ENCODE measurements around the gene INPP5B. TPM values are rescaled to one million over a fixed set of nuclear protein-coding genes. Genes with fewer than 3 reads are reported as not detected.
A peak's percentile ranks its signal among the peaks of the same experiment; 100 is the strongest.

Gene INPP5B
- total and polyA plus RNA-seq, 9 of the 15 experiments (the other 6 are each of a cell fraction or from before 2014, with no cell fraction given) = 14.1 to 28.7 (median 20.9) TPM

DNA sequence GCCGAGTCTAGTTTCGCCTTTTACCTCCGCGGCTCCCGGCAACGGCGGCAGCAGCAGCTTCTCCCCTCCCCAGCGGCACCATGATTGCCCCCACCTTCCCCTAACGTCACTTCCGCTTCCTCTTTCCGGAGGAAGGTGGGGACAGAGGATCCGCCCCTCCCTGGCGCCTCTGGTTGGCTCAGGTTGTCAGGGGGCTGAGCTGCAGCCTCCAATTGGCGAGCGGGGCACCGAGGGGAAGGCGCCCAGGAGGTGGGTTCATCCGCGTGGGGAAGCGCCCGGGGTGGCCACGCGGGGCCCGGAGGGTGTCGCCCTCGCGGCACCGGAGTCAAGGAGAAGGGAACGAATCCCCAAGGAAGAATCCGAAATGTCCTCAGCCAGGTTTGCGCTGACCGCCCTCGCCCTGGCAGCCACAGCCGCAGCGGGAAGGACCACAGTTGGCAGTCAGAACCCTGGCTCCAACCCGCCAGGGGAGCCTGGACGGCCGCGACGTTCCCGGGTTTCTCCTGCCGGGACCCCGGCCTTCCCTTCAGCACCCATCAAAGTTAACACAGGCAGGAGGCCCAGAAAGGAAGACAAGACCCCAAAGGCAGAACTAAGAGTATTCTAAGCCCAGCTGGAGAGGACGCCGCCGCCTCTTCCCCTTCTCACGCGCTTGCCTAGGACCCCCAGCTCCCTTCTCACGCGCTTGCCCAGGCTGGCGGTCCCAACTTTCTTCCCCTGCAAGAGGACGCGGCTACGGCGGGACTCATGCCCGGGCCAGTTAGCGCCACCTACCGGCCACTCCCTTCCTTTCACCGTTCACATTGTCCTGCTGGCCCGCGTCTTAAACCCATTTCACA is 87.1 kb downstream of the INPP5B start, which contains the start of gene MTF1 (continued):
- TF ChIP-seq, protein P1, sequence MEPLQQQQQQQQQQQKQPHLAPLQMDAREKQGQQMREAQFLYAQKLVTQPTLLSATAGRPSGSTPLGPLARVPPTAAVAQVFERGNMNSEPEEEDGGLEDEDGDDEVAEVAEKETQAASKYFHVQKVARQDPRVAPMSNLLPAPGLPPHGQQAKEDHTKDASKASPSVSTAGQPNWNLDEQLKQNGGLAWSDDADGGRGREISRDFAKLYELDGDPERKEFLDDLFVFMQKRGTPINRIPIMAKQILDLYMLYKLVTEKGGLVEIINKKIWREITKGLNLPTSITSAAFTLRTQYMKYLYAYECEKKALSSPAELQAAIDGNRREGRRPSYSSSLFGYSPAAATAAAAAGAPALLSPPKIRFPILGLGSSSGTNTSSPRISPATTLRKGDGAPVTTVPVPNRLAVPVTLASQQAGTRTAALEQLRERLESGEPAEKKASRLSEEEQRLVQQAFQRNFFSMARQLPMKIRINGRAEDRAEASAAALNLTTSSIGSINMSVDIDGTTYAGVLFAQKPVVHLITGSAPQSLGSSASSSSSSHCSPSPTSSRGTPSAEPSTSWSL (CRISPR knock-in tag; IDR thresholded peaks at IDR 0.05; ENCODE audit: borderline replicate concordance) = no peak
- TF ChIP-seq, protein P2, sequence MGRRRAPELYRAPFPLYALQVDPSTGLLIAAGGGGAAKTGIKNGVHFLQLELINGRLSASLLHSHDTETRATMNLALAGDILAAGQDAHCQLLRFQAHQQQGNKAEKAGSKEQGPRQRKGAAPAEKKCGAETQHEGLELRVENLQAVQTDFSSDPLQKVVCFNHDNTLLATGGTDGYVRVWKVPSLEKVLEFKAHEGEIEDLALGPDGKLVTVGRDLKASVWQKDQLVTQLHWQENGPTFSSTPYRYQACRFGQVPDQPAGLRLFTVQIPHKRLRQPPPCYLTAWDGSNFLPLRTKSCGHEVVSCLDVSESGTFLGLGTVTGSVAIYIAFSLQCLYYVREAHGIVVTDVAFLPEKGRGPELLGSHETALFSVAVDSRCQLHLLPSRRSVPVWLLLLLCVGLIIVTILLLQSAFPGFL (CRISPR knock-in tag; IDR thresholded peaks at IDR 0.05) = no peak
- no peak for TF ChIP-seq MAFG (tag; conservative IDR thresholded peaks at IDR 0.05)
- TF ChIP-seq ZNF436 (CRISPR knock-in tag; IDR thresholded peaks at IDR 0.05) = no peak
- peak; percentile 63; the same call in 1 of the 2 replicates for TF ChIP-seq ZBTB1 (CRISPR knock-in tag; IDR thresholded peaks at IDR 0.05; ENCODE audit: borderline replicate concordance, low read depth)
- TF ChIP-seq ZNF785 (CRISPR knock-in tag; IDR thresholded peaks at IDR 0.05) = no peak
- TF ChIP-seq ZNF586 (CRISPR knock-in tag; conservative IDR thresholded peaks at IDR 0.05) = no peak
- TF ChIP-seq HDGF (IDR thresholded peaks at IDR 0.05) = no peak
- no peak; the same call in 1 of the 2 replicates for TF ChIP-seq ZNF668 (CRISPR knock-in tag; IDR thresholded peaks at IDR 0.05)
- 0 out of 2 replicates have a peak, but pooled peaks have one; percentile 70 for TF ChIP-seq RHOXF2B (CRISPR knock-in tag; conservative IDR thresholded peaks at IDR 0.05)
- no peak for TF ChIP-seq ZNF134 (CRISPR knock-in tag; conservative IDR thresholded peaks at IDR 0.05)
- peak; percentile 72; the same call in 1 of the 2 replicates for TF ChIP-seq NFRKB (IDR thresholded peaks at IDR 0.05; ENCODE audit: low read depth)
- peak; percentile 94 for TF ChIP-seq HDAC2 (IDR thresholded peaks at IDR 0.05)
- no peak for TF ChIP-seq POU5F1 (IDR thresholded peaks at IDR 0.05; ENCODE audit: borderline replicate concordance, low read depth, low read length, partially characterized antibody)
- 0 out of 2 replicates have a peak, but pooled peaks have one; percentile 40 for TF ChIP-seq FOSL1 (tag; conservative IDR thresholded peaks at IDR 0.05)
- TF ChIP-seq, protein P3, sequence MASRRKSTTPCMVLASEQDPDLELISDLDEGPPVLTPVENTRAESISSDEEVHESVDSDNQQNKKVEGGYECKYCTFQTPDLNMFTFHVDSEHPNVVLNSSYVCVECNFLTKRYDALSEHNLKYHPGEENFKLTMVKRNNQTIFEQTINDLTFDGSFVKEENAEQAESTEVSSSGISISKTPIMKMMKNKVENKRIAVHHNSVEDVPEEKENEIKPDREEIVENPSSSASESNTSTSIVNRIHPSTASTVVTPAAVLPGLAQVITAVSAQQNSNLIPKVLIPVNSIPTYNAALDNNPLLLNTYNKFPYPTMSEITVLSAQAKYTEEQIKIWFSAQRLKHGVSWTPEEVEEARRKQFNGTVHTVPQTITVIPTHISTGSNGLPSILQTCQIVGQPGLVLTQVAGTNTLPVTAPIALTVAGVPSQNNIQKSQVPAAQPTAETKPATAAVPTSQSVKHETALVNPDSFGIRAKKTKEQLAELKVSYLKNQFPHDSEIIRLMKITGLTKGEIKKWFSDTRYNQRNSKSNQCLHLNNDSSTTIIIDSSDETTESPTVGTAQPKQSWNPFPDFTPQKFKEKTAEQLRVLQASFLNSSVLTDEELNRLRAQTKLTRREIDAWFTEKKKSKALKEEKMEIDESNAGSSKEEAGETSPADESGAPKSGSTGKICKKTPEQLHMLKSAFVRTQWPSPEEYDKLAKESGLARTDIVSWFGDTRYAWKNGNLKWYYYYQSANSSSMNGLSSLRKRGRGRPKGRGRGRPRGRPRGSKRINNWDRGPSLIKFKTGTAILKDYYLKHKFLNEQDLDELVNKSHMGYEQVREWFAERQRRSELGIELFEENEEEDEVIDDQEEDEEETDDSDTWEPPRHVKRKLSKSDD (conservative IDR thresholded peaks at IDR 0.05; ENCODE audit: low read length) = no peak
- no peak for TF ChIP-seq TAF7 (tag; IDR thresholded peaks at IDR 0.05)
- TF ChIP-seq ZBTB8A (IDR thresholded peaks at IDR 0.05; ENCODE audit: partially characterized antibody) = no peak
- no peak; the same call in 1 of the 2 replicates for TF ChIP-seq GTF2F1 (IDR thresholded peaks at IDR 0.05; ENCODE audit: low read depth, low read length)
- peak; percentile 94 for TF ChIP-seq KLF1 (tag; IDR thresholded peaks at IDR 0.05)
- TF ChIP-seq XRCC4 (IDR thresholded peaks at IDR 0.05; ENCODE audit: extremely low read depth, insufficient read depth, insufficient read length) = no peak
- TF ChIP-seq DACH1 (IDR thresholded peaks at IDR 0.05; ENCODE audit: partially characterized antibody) = no peak
- no peak for TF ChIP-seq CHD4 (IDR thresholded peaks at IDR 0.05; ENCODE audit: insufficient read depth, insufficient replicate concordance, low read depth, low read length, poor library complexity, severe bottlenecking)
- no peak for TF ChIP-seq ZNF77 (CRISPR knock-in tag; IDR thresholded peaks at IDR 0.05)
- peak; percentile 70 for TF ChIP-seq PHF20 (IDR thresholded peaks at IDR 0.05; ENCODE audit: partially characterized antibody)

All from K562 (cell line).